ENCODE data around the gene PRR35.

DNA sequence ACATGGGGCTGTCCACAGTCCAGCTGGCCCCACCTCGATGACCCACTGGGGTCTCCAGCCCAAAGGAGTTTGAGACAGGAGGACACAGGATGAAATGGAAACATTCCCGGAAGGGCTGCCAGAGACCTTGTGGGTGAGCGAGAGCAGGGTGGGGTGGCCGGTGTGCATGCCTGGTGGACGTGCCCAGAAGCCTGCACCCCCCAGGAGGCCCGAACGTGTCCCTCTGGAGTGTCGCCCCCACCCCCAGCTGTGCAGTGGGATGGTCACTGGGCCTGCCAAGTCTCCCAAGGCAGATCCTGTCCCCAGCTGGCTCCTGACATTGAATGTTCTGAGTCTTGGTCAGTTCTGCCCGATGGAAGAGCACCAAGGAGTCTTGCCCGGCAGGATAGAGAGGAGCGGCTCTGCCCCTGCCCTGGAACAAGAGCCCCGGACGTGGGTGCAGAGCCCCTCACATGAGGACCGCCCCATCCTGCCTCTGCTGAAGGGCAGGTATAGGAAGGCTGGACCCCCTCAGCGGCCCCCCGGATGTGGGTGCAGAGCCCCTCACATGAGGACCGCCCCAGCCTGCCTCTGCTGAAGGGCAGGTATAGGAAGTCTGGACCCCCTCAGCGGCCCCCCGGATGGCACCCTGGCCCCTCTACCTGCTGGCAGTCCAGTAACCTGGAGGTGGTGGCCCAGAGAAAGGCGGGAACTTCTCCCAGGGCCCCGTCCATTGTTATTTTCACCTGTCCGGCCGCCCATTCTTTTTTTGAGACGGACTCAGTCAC lies 35.7 kb upstream of the PRR35 start:
- TF ChIP-seq CTCF (optimal IDR thresholded peaks at IDR 0.05 in 1 of 3, IDR thresholded peaks at IDR 0.05 in 1 of 3, conservative IDR thresholded peaks at IDR 0.05 in 1 of 3; ENCODE audit: extremely low read depth in 1 of 3, insufficient read depth in 2 of 3, low read length in 3 of 3) (no peak), EZH2 (IDR thresholded peaks at IDR 0.05; ENCODE audit: low read length) (no peak)

All from keratinocyte (primary cell).